ENCODE results near the gene ZCCHC24.

The ZCCHC24 gene

GRCh38 chr10:79390057-79390456 lies 55.4 kb downstream of the ZCCHC24 start:
- H3K4me3 ChIP-seq (ENCODE audit: low read length): no peak overlapping the region
- no peaks in the 10 kb centered on the region for H3K9me3 ChIP-seq (ENCODE audit: control insufficient read depth, low read depth, low read length)
- H3K36me3 ChIP-seq (ENCODE audit: control insufficient read depth, low read depth, low read length): no peaks in the 10 kb centered on the region
- H3K9ac ChIP-seq (ENCODE audit: low read length): no peak overlapping the region
- H3K27ac ChIP-seq (ENCODE audit: low read length): no peak overlapping the region
- H3K27me3 ChIP-seq (ENCODE audit: control insufficient read depth, insufficient read depth, low read length): no peaks in the 10 kb centered on the region
- H3K4me1 ChIP-seq (ENCODE audit: control insufficient read depth, low read depth, low read length): no peaks in the 10 kb centered on the region

GRCh38 chr10:79387974-79388850 lies 57.2 kb downstream of the ZCCHC24 start:
- Histone ChIP-seq H3K27me3 (ENCODE audit: control insufficient read depth, insufficient read depth, low read length) (no peaks in the 10 kb centered on the region), H3K36me3 (ENCODE audit: control insufficient read depth, low read depth, low read length) (no peaks in the 10 kb centered on the region), H3K4me1 (ENCODE audit: control insufficient read depth, low read depth, low read length) (no peaks in the 10 kb centered on the region), H3K27ac (ENCODE audit: low read length) (no peak overlapping the region), H3K4me3 (ENCODE audit: low read length) (no peak overlapping the region), H3K9me3 (ENCODE audit: control insufficient read depth, low read depth, low read length) (no peaks in the 10 kb centered on the region), H3K9ac (ENCODE audit: low read length) (no peak overlapping the region)

- no peak overlapping the region for H3K9ac ChIP-seq (ENCODE audit: low read length)
Measured at GRCh38 chr10:79387466-79387973, 57.9 kb downstream of the ZCCHC24 start.

GRCh38 chr10:79386637-79387465 lies 58.6 kb downstream of the ZCCHC24 start:
- Histone ChIP-seq H3K9ac (ENCODE audit: low read length) (no peak overlapping the region), H3K27me3 (ENCODE audit: control insufficient read depth, insufficient read depth, low read length) (no peaks in the 10 kb centered on the region), H3K27ac (ENCODE audit: low read length) (no peak overlapping the region), H3K4me1 (ENCODE audit: control insufficient read depth, low read depth, low read length) (no peaks in the 10 kb centered on the region), H3K36me3 (ENCODE audit: control insufficient read depth, low read depth, low read length) (no peaks in the 10 kb centered on the region), H3K9me3 (ENCODE audit: control insufficient read depth, low read depth, low read length) (no peaks in the 10 kb centered on the region), H3K4me3 (ENCODE audit: low read length) (no peak overlapping the region)

More at GRCh38 chr10:79387466-79387973, 57.9 kb downstream of the ZCCHC24 start:
- no peaks in the 10 kb centered on the region for H3K9me3 ChIP-seq (ENCODE audit: control insufficient read depth, low read depth, low read length)
- H3K4me1 ChIP-seq (ENCODE audit: control insufficient read depth, low read depth, low read length): no peaks in the 10 kb centered on the region
- no peak overlapping the region for H3K27ac ChIP-seq (ENCODE audit: low read length)
- no peak overlapping the region for H3K4me3 ChIP-seq (ENCODE audit: low read length)
- no peaks in the 10 kb centered on the region for H3K36me3 ChIP-seq (ENCODE audit: control insufficient read depth, low read depth, low read length)
- no peaks in the 10 kb centered on the region for H3K27me3 ChIP-seq (ENCODE audit: control insufficient read depth, insufficient read depth, low read length)

GRCh38 chr10:79385804-79386531 lies 59.5 kb downstream of the ZCCHC24 start:
- Histone ChIP-seq H3K4me3 (ENCODE audit: low read length) (no peak overlapping the region), H3K4me1 (ENCODE audit: control insufficient read depth, low read depth, low read length) (no peaks in the 10 kb centered on the region), H3K36me3 (ENCODE audit: control insufficient read depth, low read depth, low read length) (no peaks in the 10 kb centered on the region), H3K9ac (ENCODE audit: low read length) (no peak overlapping the region), H3K27me3 (ENCODE audit: control insufficient read depth, insufficient read depth, low read length) (no peaks in the 10 kb centered on the region), H3K27ac (ENCODE audit: low read length) (no peak overlapping the region), H3K9me3 (ENCODE audit: control insufficient read depth, low read depth, low read length) (no peaks in the 10 kb centered on the region)

- Histone ChIP-seq H3K4me1 (ENCODE audit: control insufficient read depth, low read depth, low read length) (no peaks in the 10 kb centered on the region), H3K9me3 (ENCODE audit: control insufficient read depth, low read depth, low read length) (no peaks in the 10 kb centered on the region), H3K9ac (ENCODE audit: low read length) (no peak overlapping the region), H3K4me3 (ENCODE audit: low read length) (no peak overlapping the region), H3K27ac (ENCODE audit: low read length) (no peak overlapping the region), H3K36me3 (ENCODE audit: control insufficient read depth, low read depth, low read length) (no peaks in the 10 kb centered on the region), H3K27me3 (ENCODE audit: control insufficient read depth, insufficient read depth, low read length) (no peaks in the 10 kb centered on the region)
Measured at GRCh38 chr10:79385392-79385795, 60.0 kb downstream of the ZCCHC24 start.

GRCh38 chr10:79384773-79385391 lies 60.5 kb downstream of the ZCCHC24 start:
- H3K9ac ChIP-seq (ENCODE audit: low read length): no peak overlapping the region
- H3K4me3 ChIP-seq (ENCODE audit: low read length): no peak overlapping the region
- H3K9me3 ChIP-seq (ENCODE audit: control insufficient read depth, low read depth, low read length): no peaks in the 10 kb centered on the region

GRCh38 chr10:79383974-79384606 lies 61.3 kb downstream of the ZCCHC24 start:
- Histone ChIP-seq H3K9me3 (ENCODE audit: control insufficient read depth, low read depth, low read length) (no peaks in the 10 kb centered on the region), H3K4me3 (ENCODE audit: low read length) (no peak overlapping the region), H3K27me3 (ENCODE audit: control insufficient read depth, insufficient read depth, low read length) (no peaks in the 10 kb centered on the region), H3K4me1 (ENCODE audit: control insufficient read depth, low read depth, low read length) (no peaks in the 10 kb centered on the region), H3K27ac (ENCODE audit: low read length) (no peak overlapping the region), H3K9ac (ENCODE audit: low read length) (no peak overlapping the region), H3K36me3 (ENCODE audit: control insufficient read depth, low read depth, low read length) (no peaks in the 10 kb centered on the region)

More at GRCh38 chr10:79384773-79385391, 60.5 kb downstream of the ZCCHC24 start:
- Histone ChIP-seq H3K27me3 (ENCODE audit: control insufficient read depth, insufficient read depth, low read length) (no peaks in the 10 kb centered on the region), H3K4me1 (ENCODE audit: control insufficient read depth, low read depth, low read length) (no peaks in the 10 kb centered on the region), H3K36me3 (ENCODE audit: control insufficient read depth, low read depth, low read length) (no peaks in the 10 kb centered on the region), H3K27ac (ENCODE audit: low read length) (no peak overlapping the region)

GRCh38 chr10:79382491-79382941 lies 62.9 kb downstream of the ZCCHC24 start:
- no peak overlapping the region for H3K9ac ChIP-seq (ENCODE audit: low read length)
- H3K9me3 ChIP-seq (ENCODE audit: control insufficient read depth, low read depth, low read length): no peaks in the 10 kb centered on the region
- H3K27me3 ChIP-seq (ENCODE audit: control insufficient read depth, insufficient read depth, low read length): no peaks in the 10 kb centered on the region
- no peaks in the 10 kb centered on the region for H3K36me3 ChIP-seq (ENCODE audit: control insufficient read depth, low read depth, low read length)
- H3K4me3 ChIP-seq (ENCODE audit: low read length): no peak overlapping the region
- no peak overlapping the region for H3K27ac ChIP-seq (ENCODE audit: low read length)
- H3K4me1 ChIP-seq (ENCODE audit: control insufficient read depth, low read depth, low read length): no peaks in the 10 kb centered on the region

GRCh38 chr10:79381804-79382221 lies 63.6 kb downstream of the ZCCHC24 start:
- Histone ChIP-seq H3K9me3 (ENCODE audit: control insufficient read depth, low read depth, low read length) (no peaks in the 10 kb centered on the region), H3K36me3 (ENCODE audit: control insufficient read depth, low read depth, low read length) (no peaks in the 10 kb centered on the region), H3K4me3 (ENCODE audit: low read length) (no peak overlapping the region), H3K27ac (ENCODE audit: low read length) (no peak overlapping the region), H3K9ac (ENCODE audit: low read length) (no peak overlapping the region), H3K27me3 (ENCODE audit: control insufficient read depth, insufficient read depth, low read length) (no peaks in the 10 kb centered on the region), H3K4me1 (ENCODE audit: control insufficient read depth, low read depth, low read length) (no peaks in the 10 kb centered on the region)

Measured in iPS-18a (cell line).